Right lobe of liver (tissue), 4 donors: ENCODE data around the gene LCNL1.

ENCODE experiments used
- CTCF ChIP-seq, 4 donors: fragments of 200-600 bp in 3 of 4; fragments of 450-650 bp in 1 of 4; IDR thresholded peaks; one replicate each; pipeline versions ENCODE4 v1.5.1 to v1.8.0; 2016 to 2022; ENCODE audit warnings: antibody characterized with exemption in 4 of 4, mild to moderate bottlenecking in 2 of 4
- POLR2A ChIP-seq: fragments of 450-650 bp; IDR thresholded peaks from one replicate; pipeline ENCODE4 v1.6.1; 2017; ENCODE audit warnings: antibody characterized with exemption, mild to moderate bottlenecking
- donor health status: DM: no; HTN: no; CAD: no.
- donor health status: DM: no; HTN: no; CAD: no.
- donor health status: DM: no; HTN: yes; CAD: no.

- TF ChIP-seq CTCF (IDR thresholded peaks at IDR 0.05): no peak
- no peak for TF ChIP-seq POLR2A
Measured at GRCh38 chr9:137032858-137033257, 50.1 kb downstream of the LCNL1 start.
